Panc1 (cell line): ENCODE measurements around the gene CBY1. TPM values are rescaled to one million over a fixed set of nuclear protein-coding genes. Genes with fewer than 3 reads are reported as not detected.
A peak's percentile ranks its signal among the peaks of the same experiment; 100 is the strongest.

Experiments
- ATAC-seq: fragments of 200-7000 bp; cut with Tn5 transposase; 2 replicates; pipeline ENCODE4 v1.9.1; 2020; ENCODE audit warnings: mild to moderate bottlenecking, moderate library complexity
- BruUV-seq: library from RNA; stranded (reverse); fragments of 400-500 nt; replicated peaks from 2 replicates; lab custom pipeline; 2021; lab: Mats Ljungman, UMichigan
- CTCF ChIA-PET: fragments of 300-600 bp; sonication (Branson Sonifier 250); formaldehyde crosslinking; loops from one replicate; lab custom pipeline; 2022; ENCODE audit warnings: antibody characterized with exemption; lab: Charles Lee
- POLR2A ChIA-PET: fragments of 300-600 bp; sonication (Branson Sonifier 250); formaldehyde crosslinking; loops from one replicate; lab custom pipeline; 2022; ENCODE audit warnings: antibody characterized with exemption; lab: Charles Lee
- DNase-seq: peaks from one replicate; pipeline ENCODE4 v3.0.0-alpha.2; 2010; ENCODE audit warnings: low read depth, low spot score
- H3K27ac ChIP-seq: 2 replicates; pipeline ENCODE4 v1.5.1; 2011; ENCODE audit warnings: mild to moderate bottlenecking, low read length, inconsistent platforms
- H3K27me3 ChIP-seq: fragments of 200-500 bp; sonication (Bioruptor generic); 2 replicates; pipeline ENCODE4 v1.6.0; 2014; ENCODE audit warnings: low read length, inconsistent platforms; ENCODE audit not compliant: control insufficient read depth, insufficient read depth
- H3K36me3 ChIP-seq: fragments of 200-500 bp; sonication (Bioruptor generic); 2 replicates; pipeline ENCODE4 v1.5.1; 2014; ENCODE audit warnings: inconsistent platforms, mild to moderate bottlenecking, low read length, moderate library complexity; ENCODE audit not compliant: control insufficient read depth, insufficient read depth
- H3K4me1 ChIP-seq: 2 replicates; pipeline ENCODE4 v1.5.1; 2011; ENCODE audit warnings: inconsistent platforms, mild to moderate bottlenecking, low read length, moderate library complexity; ENCODE audit not compliant: control insufficient read depth, insufficient read depth
- H3K4me3 ChIP-seq, 2 experiments: 2 replicates each; pipeline ENCODE4 v1.5.1; 2011 to 2012; ENCODE audit warnings: low read depth in 2 of 2, low read length in 2 of 2, mild to moderate bottlenecking in 2 of 2, inconsistent platforms in 1 of 2, moderate library complexity in 1 of 2
- H3K9me3 ChIP-seq: fragments of 200-500 bp; sonication (Bioruptor generic); 2 replicates; pipeline ENCODE4 v1.5.1; 2014; ENCODE audit warnings: low read depth, mild to moderate bottlenecking, inconsistent platforms, low read length, moderate library complexity; ENCODE audit not compliant: control insufficient read depth, insufficient read depth
- POLR2AphosphoS5 ChIP-seq: IDR thresholded peaks from 2 replicates; pipeline ENCODE4 v1.6.1; 2012; ENCODE audit warnings: mild to moderate bottlenecking, low read depth, low read length, moderate library complexity
- SIN3A ChIP-seq: IDR thresholded peaks from 2 replicates; pipeline ENCODE4 v1.6.1; 2012; ENCODE audit warnings: low read depth, mild to moderate bottlenecking, low read length, moderate library complexity, borderline replicate concordance; ENCODE audit not compliant: insufficient read depth
- TCF7L2 ChIP-seq: IDR thresholded peaks from 2 replicates; pipeline ENCODE4 v1.6.1; 2011; ENCODE audit warnings: mild to moderate bottlenecking, low read depth, low read length, inconsistent platforms
- in situ Hi-C: cut with HindIII; loops from 2 replicates; pipeline ENCODE4 v1.10.0; 2016; ENCODE audit warnings: low sequenced_read_pairs, low pct_unique_long_range_greater_than_20kb
- intact Hi-C: fragments of 100-400 bp; cut with micrococcal nuclease; formaldehyde crosslinking; loops from one replicate; pipeline ENCODE4 v1.10.0; 2022; ENCODE audit not compliant: unreplicated experiment
- total RNA-seq: library from RNA; stranded (reverse); gene quantifications from one replicate; pipeline ENCODE4 v1.2.1, GENCODE V29; 2021; ENCODE audit not compliant: unreplicated experiment
- TF ChIP-seq, protein P1 (sequence below): fragments of 450-650 bp; IDR thresholded peaks from 2 replicates; pipeline ENCODE4 v1.5.1; 2017; ENCODE audit warnings: mild to moderate bottlenecking
- TF ChIP-seq, protein P2 (sequence below), 2 experiments: IDR thresholded peaks; 2 replicates each; pipeline ENCODE4 v1.6.1; 2011 to 2012; ENCODE audit warnings: low read depth in 2 of 2, control low read depth in 1 of 2, low read length in 1 of 2, mild to moderate bottlenecking in 1 of 2, moderate library complexity in 1 of 2; ENCODE audit not compliant: insufficient read depth in 1 of 2

CBY1 gene
- total RNA-seq, 1 experiment from 2014 or later = 20.4 TPM

DNA sequence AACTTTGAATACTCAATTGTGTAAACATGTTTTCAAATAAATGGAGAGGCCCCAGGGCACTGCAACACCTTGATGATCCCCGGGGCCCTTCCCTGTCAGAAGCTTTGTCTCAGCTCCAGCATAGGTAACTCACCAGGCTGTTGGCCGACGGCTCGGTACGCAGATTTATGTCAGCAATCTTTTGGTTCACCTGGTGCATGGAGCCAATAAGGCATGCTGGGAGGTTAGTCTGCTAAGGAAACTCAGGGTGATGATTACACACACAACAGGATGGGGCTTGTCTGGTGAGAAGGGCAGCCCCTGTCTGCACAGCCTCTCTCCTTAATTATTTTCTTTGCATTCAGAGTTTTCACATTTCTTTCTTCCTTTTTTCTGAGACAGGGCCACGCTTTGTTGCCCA is 11.0 kb upstream of the CBY1 start:
- no peaks in the 10 kb centered on the region for H3K27me3 ChIP-seq
- no peak for DNase-seq
- ATAC-seq = no peak
- no peak for TF ChIP-seq SIN3A
- no peaks in the 10 kb centered on the region for H3K9me3 ChIP-seq
- no peaks in the 10 kb centered on the region for H3K36me3 ChIP-seq
- no peak overlapping the region for H3K27ac ChIP-seq
- ChIA-PET CTCF (no interaction called here), POLR2A (no interaction called here)
- intact Hi-C loops (no loop called here), in situ Hi-C loops (no loop called here)
- no TSS peak for BruUV-seq
- no peak overlapping the region for H3K4me3 ChIP-seq
- H3K4me1 ChIP-seq = no peaks in the 10 kb centered on the region

DNA sequence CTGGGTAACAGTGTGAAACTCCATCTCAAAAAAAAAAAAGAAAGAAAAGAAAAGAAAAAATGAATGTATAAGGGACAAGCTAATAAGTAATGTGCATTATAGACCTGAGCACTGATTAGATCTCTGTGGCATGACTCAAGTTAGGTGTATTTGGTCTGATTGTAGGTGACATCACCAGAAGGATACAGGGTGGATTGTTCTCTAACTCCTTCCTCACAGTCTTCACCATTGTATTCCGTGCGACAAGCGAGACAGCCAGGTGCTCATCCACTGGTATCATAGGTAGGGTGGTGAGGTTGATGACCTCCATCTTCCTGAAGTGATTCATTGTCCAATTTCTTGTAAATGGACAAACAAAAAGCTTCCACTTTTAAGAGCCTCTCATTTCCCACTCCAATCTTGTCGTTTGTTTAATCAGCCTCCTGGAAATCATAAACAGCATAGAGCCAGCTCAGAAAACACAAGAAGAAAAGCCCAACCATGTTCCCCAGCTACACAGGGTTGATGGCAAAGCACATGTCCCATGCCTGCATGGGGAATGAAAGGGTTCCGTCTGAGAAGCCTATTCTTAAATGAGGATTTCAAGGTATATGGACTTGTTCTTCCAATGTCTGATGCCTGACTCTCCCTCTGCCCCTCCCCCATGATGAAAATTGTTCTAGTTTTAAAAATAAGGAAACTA is 6.5 kb upstream of the CBY1 start:
- no peak for ATAC-seq
- no peaks in the 10 kb centered on the region for H3K27me3 ChIP-seq
- H3K27ac ChIP-seq = no peak overlapping the region
- no TSS peak for BruUV-seq
- POLR2A ChIA-PET = interaction anchor here (0.6 kb wide), 1 partner anchor 11 kb away, joined by 3 read pairs; no protein-coding TSS in a partner anchor
- H3K9me3 ChIP-seq = no peaks in the 10 kb centered on the region
- DNase-seq = no peak
- TF ChIP-seq TCF7L2 (no peak), POLR2AphosphoS5 (no peak), SIN3A (no peak)
- TF ChIP-seq, protein P1, sequence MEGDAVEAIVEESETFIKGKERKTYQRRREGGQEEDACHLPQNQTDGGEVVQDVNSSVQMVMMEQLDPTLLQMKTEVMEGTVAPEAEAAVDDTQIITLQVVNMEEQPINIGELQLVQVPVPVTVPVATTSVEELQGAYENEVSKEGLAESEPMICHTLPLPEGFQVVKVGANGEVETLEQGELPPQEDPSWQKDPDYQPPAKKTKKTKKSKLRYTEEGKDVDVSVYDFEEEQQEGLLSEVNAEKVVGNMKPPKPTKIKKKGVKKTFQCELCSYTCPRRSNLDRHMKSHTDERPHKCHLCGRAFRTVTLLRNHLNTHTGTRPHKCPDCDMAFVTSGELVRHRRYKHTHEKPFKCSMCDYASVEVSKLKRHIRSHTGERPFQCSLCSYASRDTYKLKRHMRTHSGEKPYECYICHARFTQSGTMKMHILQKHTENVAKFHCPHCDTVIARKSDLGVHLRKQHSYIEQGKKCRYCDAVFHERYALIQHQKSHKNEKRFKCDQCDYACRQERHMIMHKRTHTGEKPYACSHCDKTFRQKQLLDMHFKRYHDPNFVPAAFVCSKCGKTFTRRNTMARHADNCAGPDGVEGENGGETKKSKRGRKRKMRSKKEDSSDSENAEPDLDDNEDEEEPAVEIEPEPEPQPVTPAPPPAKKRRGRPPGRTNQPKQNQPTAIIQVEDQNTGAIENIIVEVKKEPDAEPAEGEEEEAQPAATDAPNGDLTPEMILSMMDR = no peak
- TF ChIP-seq, protein P2, sequence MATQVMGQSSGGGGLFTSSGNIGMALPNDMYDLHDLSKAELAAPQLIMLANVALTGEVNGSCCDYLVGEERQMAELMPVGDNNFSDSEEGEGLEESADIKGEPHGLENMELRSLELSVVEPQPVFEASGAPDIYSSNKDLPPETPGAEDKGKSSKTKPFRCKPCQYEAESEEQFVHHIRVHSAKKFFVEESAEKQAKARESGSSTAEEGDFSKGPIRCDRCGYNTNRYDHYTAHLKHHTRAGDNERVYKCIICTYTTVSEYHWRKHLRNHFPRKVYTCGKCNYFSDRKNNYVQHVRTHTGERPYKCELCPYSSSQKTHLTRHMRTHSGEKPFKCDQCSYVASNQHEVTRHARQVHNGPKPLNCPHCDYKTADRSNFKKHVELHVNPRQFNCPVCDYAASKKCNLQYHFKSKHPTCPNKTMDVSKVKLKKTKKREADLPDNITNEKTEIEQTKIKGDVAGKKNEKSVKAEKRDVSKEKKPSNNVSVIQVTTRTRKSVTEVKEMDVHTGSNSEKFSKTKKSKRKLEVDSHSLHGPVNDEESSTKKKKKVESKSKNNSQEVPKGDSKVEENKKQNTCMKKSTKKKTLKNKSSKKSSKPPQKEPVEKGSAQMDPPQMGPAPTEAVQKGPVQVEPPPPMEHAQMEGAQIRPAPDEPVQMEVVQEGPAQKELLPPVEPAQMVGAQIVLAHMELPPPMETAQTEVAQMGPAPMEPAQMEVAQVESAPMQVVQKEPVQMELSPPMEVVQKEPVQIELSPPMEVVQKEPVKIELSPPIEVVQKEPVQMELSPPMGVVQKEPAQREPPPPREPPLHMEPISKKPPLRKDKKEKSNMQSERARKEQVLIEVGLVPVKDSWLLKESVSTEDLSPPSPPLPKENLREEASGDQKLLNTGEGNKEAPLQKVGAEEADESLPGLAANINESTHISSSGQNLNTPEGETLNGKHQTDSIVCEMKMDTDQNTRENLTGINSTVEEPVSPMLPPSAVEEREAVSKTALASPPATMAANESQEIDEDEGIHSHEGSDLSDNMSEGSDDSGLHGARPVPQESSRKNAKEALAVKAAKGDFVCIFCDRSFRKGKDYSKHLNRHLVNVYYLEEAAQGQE (IDR thresholded peaks at IDR 0.05; ENCODE audit: insufficient read depth in 1 of 2, low read depth in 2 of 2, low read length in 1 of 2) = no peak
- no peaks in the 10 kb centered on the region for H3K36me3 ChIP-seq
- CTCF ChIA-PET = no interaction called here
- no peaks in the 10 kb centered on the region for H3K4me1 ChIP-seq
- intact Hi-C loops = no loop called here
- no peak overlapping the region for H3K4me3 ChIP-seq
- in situ Hi-C loops = no loop called here

DNA sequence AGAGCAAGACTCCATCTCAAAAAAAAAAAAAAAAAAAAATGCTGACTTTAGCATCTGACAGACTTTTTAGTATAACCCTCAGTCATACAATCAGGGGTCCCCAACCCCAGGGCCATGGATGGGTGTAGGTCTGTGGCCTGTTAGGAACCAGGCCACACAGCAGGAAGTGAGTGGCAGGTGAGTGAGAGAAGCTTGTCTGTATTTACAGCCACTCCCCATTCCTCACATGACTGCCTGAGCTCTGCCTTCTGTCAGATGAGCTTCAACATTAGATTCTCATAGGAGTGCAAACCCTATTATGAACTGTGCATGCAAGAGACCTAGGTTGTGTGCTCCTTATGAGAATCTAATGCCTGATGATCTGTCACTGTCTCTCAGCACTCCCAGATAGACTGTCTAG is 3.6 kb upstream of the CBY1 start:
- H3K4me3 ChIP-seq = no peak overlapping the region
- POLR2A ChIA-PET = interaction anchor here (0.7 kb wide), 1 partner anchor 75 kb away, joined by 11 read pairs; no protein-coding TSS in a partner anchor
- TSS peak; percentile 56 for BruUV-seq

More for the DNA sequence above, 3.6 kb upstream of the CBY1 start:
- in situ Hi-C loops (no loop called here), intact Hi-C loops (no loop called here)
- DNase-seq (no peak), ATAC-seq (no peak)
- H3K27ac ChIP-seq = no peak overlapping the region
- TF ChIP-seq TCF7L2 = no peak
- TF ChIP-seq, protein P2 (IDR thresholded peaks at IDR 0.05; ENCODE audit: insufficient read depth in 1 of 2, low read depth in 2 of 2, low read length in 1 of 2) = no peak
- TF ChIP-seq, protein P1 = no peak
- no peak for TF ChIP-seq SIN3A
- TF ChIP-seq POLR2AphosphoS5 = no peak
- no peaks in the 10 kb centered on the region for H3K9me3 ChIP-seq
- peaks cover 4% of the 10 kb centered on the region; the same call in 1 of the 2 replicates for H3K36me3 ChIP-seq
- H3K27me3 ChIP-seq = no peaks in the 10 kb centered on the region
- H3K4me1 ChIP-seq = no peaks in the 10 kb centered on the region; the same call in 1 of the 2 replicates
- CTCF ChIA-PET = no interaction called here
